CD4-positive, alpha-beta T cell treated with Interferon alpha-2 for 1 hour (primary cell): ENCODE measurements around the gene ATP8B1.

Experiments
- DNase-seq, 2 donors: peaks; one replicate each; pipeline ENCODE4 v3.0.0-alpha.2; 2020 to 2022

Gene ATP8B1

DNA sequence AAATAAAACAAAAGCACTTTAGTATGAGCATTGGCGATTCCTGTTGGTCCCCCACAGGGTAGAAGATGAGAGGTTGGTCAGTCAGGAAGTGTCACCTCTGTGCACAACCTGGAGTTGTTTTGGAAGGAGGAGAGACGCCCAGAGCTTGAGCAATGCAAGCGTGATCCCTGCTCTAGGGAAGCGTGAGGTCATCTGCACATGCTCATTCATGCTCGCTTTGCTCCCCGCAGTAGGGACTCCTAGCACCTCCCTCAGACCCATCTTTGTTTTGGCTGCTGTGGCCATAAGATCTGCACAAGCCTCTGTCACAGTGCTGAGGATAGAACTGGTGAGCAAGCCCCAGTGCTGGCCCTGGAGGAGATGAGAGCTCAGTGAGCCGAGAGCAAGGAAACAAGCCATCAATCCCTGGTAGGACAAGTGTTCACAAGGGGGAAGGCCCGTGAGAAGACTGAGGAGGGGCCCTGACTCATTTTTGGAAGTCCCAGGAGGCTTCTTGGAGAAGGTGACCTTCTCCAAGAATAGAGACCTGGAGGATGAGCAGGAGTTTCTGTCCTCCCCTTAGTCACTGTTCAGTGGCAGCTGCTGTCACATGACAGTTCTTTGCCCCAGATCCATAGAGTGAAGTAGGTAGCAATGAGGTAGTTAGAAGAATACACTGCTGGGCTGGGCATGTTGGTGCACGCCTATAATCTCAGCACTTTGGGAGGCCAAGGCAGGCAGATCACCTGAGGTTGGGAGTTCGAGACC is 13.3 kb upstream of the ATP8B1 start:
- DNase-seq, result no peak

DNA sequence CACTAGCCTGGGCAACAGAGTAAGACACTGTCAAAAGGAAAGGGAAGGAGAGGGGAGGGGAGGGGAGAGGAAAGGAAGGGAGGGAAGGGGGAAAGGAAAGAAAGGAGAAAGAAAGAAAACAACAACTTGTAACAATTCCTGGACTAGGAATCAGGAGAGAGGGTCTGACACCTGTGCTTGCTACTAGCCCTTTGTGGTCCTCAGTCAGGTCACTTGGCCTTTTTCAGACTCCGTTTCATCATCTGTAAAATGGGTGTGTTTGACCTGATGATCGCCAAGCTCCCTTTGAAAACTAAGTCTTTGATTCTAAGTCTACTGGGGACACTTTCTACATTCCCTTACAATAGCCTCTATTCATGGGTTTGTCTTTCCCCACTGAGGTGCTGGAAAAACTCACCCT is 11.4 kb upstream of the ATP8B1 start:
- DNase-seq, result no peak

DNA sequence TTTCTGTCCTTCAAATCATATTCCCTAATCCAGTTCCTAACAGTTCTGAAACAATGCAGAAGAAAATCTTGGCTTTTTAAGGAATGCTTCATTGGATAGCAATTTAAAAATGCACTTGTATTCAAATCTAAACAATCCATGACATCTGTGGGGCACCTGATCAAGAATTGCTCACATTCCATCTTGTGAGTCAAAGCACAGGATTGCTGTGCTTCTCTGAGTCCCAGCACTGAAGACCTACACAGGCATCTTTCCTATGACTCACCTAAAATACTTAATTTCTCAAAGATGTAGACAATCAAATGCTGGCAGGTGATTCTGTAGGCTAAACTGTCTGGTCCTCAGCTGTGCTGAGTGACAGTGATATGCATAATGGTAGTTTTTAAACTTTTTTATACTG is 10.1 kb upstream of the ATP8B1 start:
- no peak for DNase-seq

DNA sequence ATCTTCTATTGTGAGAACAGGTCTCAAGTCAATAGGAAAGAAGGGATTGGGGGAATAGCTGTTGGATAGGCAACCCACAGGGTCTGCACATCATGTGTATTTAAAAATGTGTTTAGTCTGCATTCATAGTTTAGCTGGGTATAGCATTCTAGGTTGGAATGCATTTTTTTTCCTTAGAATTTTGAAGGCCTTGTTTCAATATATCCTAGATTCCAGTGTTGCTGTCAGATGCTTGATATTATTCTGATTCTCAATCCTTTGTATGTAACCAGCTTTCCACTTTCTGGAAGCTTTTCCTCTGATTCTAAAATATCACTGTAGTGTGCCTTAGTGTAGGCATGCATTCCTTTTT is 9.0 kb upstream of the ATP8B1 start:
- DNase-seq, result no peak

DNA sequence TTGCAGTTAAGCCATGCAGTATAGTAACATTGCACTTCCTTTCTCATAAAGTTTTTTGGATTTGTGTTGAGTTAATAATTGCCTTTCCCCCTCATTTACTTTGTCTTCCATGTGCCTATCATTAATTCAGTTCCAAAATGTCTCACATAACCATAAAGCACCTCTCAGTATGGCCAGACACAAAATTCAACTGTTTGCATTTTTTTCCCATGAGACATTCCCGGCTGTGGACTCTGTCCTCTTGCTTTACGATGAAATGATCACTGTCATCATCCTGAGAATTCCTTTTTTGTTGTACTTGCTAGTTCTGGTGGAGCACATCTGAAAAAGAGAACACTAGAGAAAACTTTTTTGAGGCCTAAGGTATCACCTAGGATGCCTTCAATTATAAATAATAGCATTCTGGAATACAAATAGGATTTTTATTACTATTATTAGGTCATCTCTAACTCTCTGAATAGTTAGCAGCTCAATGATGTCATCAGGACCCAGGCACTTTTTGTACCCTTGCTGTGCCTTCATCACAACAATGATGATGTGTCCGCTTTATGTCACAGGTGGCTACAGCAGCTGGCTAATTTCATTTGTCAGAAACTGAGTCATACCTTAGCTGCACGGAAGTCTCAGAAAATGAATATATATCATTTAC is 8.5 kb upstream of the ATP8B1 start:
- DNase-seq, result no peak

DNA sequence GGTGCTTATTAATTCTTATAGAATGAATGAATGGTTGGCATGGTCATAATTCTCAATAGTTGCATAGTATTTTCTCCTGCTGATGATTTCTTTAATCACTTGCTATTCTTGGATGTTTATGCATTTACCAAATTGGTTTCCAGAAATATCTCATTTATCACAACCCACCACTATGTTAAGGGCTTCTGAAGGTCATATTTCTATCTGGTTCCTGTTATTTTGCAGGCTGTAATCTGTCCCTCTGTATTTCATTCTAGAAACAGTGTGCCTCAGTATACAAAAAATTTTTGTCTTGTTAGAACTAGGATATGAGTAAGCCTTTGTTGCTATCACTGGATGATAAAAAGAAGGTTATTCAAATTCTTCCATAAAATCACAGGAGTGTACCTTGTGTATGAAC is 6.1 kb upstream of the ATP8B1 start:
- no peak for DNase-seq

DNA sequence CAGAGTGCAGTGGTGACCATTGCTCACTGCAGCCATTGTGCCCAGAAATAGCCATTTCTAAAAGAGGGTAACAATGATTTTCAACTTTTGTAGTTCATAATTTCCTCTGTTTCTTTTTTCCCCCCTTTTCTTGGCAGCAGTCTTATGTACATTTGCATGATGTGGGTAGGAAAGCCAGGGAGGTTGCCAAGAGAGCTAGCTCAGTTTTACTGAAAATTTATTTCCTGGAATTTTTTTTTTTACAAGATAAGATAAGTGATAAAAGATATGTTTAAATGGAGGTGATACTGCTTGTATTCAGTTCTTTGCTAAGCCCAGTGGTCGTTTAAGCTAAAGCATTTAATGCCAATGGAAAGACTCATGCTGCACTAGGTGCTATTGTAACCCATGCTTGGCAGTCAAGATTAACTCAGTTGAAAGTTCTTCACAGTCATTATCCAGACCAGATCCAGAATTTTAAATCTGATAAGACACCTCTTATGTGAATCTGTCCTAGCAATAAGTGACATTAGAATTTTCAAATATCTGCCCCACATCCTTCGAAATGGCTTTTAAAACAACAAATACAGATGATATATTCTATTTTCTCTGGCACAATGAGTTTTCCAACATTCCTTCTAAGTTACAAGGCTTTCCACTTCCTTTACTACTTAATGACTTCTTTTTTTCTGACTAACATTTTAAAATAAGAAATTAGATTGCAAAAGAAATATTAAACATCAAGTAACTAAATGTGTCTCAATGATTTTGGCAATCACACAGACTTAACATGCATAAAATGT is 4.4 kb upstream of the ATP8B1 start:
- no peak for DNase-seq

DNA sequence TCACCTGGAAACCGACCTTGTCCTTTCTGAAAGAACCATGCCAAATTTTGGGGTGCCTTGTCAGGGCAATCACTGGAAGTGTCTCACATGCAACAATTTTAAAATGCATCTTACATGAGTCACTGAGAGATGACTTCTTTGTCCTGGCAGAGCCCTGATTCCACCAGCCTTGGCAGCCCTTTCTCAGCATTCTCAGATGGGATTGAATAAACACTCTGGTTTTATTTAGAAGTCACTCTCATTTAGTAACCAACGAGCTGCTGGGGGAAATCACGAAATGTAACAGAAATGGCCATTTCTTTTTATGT is 3.8 kb upstream of the ATP8B1 start:
- DNase-seq, result no peak

DNA sequence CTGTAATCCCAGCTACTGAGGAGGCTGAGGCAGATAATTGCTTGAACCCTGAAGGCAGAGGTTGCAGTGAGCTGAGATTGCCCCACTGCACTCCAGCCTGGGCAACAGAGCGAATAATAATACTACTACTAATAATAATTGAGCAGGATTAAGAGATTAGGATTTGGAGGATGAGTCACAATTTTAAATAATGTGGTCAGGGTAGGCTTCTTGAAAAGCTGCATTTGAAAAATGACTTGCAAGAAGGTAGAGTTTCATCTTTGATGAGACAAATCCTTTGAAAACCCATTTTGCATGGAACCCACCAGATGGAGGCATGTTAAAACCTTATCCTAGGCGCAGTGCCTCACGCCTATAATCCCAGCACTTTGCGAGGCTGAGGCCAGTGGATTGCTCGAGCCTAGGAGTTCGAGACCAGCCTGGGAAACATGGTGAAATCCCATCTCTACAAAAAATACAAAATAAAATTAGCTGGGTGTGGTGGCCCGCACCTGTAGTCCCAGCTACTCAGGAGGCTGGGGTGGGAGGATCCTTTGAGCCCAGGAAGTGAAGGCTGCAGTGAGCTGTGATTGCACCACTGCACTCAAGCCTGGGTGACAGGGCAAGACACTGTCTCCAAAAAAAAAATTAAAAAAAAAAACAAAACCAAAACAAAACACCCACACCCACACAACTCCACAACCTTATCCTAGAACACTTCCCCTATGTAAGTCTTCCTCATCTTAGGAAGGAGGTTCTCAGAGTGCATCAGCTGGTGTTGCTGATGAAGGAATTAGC is 3.3 kb upstream of the ATP8B1 start:
- DNase-seq, result no peak

DNA sequence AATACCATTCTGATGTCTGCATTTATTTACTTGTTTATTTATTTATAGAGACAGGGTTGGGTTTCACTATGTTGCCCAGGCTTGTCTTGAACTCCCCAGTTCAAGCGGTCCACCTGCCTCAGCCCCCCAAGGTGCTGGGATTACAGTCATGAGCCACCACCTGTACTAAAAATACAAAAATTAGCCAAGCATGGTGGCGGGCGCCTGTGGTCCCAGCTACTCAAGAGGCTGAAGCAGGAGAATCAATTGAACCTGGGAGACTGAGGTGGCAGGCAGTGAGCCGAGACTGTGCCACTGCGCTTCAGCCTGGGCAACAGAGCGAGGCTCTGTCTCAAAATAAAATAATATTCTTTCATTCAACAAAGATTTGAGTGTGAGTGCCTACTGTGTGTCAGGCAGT is 2.0 kb upstream of the ATP8B1 start:
- DNase-seq, result no peak

DNA sequence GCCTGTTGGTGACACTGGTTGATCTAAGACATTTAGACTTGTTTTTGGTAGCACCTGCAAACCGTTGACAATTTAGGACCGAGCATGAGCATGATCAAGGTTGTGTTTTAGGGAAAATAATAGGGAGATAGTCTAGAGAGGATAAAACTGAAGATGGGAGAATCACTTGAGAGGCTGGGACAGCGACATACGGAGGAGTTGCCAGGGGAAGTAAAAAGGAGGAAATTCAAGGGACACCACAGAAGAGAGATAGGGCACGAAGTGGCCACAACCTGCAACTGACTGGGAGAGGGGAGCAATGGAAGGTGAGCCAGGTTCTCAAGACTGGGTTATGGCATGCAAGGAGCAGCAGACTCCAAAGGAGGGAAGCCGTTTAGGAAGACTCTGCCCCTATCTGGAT is 1.4 kb upstream of the ATP8B1 start:
- DNase-seq, result no peak

DNA sequence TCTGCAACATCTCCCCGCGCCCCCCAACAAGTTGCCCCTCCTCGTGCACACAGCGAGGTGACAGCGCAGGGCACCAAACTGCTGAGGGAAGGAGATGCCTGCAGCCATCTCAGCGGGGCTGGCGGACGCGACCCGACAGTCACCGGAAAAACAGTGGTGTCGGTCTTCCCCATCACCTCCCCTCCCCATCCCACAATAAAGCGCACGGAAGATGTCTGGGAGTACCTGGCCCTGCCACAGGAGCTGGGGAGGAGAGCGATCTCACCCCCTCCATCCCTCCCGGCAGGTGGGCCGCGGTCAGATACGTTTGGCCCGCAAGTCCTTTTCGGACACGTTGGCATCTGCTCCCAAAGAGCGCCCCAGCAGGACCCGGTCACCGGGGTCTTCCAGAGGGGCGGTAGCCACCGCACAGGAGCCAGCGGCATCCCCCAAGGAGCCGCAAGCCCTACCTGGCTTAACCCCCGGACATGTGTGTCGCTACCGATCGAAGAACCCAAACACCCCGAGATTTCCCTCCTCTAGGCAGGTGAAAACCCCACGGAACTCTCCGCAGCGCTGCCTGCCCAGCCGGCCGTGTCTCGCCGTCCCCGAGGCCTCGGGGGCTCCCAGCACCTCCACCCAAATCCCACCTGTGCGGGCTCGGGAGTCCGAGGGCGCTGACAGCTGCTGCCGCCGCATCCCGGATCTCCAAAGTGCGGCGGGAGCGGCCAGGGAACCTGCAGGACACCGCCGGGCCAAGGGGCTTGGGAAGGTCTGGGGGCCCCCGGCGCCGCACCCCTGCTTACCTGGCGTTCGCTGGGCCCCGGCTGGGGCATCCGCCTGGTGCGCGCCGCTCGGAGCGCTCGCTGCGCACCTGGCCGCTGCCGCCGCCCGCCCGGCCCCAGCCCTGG is 657 bp downstream of the ATP8B1 start:
- no peak for DNase-seq

DNA sequence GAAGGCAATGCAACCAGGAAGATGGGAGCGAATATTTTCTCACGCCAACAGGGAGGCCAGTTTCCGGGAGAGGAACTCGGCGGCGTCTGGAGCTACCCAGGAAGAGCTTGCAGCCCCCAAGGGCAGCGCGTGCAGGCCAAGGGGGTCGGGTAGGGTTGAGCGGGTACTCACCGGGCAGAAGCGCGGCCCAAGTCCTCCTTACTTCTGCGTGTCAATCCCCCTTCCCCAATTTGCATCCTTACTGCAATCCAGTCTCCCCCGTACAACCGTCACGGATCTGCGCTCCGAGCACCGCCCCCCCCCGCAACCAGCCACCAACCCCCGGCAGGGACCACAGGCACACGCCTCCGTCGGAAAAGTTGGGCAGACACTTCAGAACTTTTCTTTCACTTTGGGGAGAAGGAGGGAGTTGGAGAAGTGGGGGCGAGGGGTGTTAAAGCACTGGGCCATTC is 1.3 kb downstream of the ATP8B1 start:
- DNase-seq, result no peak

DNA sequence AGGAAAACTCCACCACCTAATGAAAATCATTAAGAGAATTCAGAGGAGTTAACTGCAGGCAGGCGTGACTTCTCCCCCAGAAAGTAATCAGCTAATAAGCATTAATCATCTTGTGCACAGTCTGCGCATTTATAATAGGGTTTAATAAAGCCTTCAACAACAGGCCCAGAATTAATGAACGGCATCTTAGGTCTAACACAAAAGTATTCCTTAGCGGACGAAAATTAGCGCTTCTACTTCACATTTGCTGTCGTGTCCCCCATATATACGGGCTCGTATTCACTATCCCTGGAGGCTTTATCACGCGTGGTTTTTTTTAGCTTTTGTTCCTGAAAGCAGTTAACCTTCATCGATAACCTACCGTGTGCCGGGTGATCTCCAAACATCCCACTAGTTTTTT is 1.8 kb downstream of the ATP8B1 start:
- no peak for DNase-seq

DNA sequence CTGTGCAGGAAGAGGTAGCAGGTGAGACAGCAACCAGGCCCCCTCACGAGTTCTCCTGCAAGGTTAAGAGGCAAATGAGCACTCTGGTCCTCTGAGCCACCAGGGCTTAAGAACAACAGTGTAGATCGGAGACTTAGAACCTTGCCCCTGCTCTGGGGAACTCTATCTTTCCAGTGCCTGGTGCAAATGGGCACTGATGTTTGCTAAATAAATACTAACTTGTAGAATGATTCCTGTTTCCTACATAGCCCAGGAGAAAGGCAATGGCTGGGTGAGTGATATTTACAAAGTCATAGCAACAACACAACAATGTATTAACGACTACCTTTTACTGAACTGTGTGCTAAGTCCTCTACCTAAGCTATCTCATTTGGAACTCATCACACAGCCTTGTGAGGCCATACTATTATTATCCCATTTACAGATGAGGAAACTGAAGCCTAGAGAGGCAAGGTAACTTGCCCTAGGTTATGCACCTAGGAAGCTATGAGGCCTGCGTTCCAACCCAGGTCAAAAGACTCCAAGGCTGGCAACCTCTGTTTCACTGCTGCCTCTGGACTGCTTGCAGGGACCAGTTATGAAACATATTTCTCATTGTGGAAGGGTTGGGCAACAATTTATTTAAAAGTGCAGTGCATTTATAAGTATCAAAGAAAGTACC is 4.3 kb downstream of the ATP8B1 start:
- no peak for DNase-seq

DNA sequence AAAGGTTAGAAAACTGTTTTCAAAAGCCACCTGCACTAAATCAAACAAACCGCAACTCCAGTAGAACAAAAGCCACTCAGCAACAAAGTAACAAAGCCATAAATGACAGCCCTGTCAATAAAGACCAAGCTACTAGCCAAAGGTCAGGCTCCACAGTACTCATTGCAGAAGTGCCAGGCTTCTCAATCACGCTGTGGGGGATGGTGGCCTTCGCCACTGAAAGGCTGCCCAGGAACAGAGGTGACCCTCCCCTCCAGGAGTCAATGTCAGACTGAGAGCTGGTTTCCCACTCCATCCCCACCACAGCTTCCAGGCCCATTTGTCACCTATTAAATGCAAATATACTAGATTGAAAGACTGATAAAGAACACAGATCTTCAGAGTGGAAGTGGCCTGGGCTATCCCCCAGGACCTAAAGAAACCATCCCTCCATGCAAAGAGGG is 5.9 kb downstream of the ATP8B1 start:
- DNase-seq, result no peak

DNA sequence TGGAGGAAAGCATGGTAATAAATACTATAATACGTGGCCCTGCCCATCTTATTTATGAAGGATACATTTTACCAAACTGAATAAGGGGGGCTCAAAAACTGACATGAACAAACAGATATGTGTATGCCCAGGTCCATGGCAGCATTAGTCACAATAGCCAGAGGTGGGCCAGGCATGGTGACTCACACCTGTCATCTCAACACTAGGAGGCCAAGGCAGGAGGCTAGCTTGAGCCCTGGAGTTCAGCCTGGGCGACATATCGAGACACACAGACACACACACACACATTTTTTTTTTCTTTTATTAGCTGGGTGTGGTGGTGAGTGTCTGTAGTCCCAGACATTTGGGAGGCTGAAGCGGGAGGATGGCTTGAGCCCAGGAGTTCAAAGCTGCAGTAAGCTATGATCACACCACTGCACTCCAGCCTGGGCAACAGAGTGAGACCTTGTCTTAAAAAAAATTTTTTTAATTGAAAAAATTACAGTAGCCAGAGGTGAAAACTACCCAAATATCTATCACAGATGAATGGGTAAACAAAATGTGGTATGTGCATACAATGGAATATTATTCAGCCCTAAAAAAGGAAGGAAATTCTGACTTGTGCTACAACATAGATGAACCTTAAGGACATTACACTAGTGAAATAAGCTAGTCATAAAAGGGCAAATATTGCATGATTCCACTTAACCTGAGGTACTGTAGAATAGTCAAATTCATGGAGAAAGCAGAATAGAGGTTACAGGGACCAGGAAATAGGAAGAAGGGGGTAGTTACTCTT is 8.0 kb downstream of the ATP8B1 start:
- DNase-seq, result no peak

DNA sequence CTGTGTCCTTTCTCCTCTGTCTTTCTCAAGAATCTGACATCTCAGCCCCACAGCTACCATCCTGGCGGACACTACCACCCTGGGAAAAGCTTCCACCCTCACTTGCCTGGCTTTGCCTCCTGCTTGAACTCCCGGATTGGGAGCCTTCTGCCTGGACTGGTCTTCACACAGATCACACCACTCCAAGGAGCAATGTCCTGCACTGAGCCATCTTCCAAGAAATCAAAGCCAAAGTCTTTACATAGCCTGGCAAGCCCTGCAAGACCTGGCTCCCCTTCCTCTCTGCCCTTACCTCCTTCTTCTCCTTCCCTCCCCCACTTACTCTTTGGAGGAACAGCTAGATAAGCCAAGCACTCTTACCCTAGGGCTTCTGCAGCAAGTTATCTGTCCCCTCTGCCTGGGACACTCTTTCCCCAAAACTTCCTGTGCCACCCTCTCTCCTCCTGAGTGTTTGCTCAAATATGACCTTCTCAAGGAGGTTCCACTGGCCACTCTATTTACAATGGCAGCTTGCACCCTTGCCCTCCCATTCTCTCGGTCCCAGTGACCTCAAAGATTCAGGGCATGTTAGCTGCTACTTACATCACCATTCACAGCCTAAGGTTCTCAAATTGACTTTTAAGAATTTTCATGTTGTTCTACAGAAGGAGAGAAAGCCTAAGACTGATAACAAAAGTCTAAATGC is 9.7 kb downstream of the ATP8B1 start:
- no peak for DNase-seq

DNA sequence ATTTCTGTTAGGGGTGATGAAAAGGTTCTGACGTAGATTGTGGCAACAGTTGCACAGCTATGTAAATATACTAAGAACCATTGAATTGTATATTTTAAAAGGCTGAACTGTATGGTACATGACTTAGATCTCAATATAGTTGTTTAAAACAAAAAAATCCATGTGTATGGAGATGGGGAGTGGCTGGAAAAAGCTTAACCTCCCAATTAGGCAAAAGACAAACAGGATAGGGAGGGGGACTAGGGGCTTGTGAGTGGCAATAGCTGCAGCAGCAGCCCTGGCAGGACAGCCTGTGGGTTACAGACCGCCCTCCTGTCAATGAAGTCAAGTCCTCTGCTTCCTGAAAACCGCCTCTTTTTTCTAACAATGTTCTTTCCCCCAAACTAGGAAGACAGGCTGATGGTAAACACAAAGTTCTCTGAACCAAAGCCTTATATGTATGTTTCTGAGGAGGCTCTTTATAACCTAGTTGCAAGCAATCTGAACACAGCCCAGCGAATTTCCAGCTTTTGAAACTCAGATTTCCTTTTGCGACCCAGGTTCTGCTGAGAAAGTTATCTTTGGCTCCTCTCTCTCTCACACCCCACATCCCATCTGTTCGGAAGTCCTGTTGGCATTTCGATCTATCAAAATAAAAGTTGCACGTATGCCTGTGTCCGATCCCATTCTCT is 10.3 kb downstream of the ATP8B1 start:
- no peak for DNase-seq

DNA sequence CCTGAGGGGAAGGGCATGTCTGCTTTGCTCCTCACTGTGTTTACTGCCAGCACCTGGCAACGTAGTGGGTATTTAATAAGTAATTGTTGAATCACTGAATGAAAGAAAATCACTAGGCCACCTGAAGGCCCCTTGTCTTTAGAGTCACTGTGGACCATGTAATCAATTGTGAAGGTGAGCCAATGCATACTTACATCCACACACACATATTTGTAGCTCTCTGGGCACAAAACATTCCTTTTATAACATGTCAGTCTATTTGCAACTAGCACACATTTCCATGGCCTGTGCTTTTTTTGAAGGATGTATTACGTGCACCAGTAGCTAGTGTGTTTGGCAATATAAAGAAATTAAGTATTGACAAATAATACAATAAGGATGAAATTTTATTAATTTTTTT is 11.2 kb downstream of the ATP8B1 start:
- DNase-seq, result no peak
